Fibroblast of villous mesenchyme (primary cell): ENCODE results near the gene RPL22. TPM values are rescaled to one million over a fixed set of nuclear protein-coding genes. Genes with fewer than 3 reads are reported as not detected.

ENCODE experiments used
- DNase-seq: peaks from one replicate; pipeline ENCODE4 v3.0.0-alpha.2; 2010; ENCODE audit warnings: low read depth
- H3K4me3 ChIP-seq: 2 replicates; pipeline ENCODE4 v1.5.1; 2011; ENCODE audit warnings: low read depth, mild to moderate bottlenecking, low read length
- total RNA-seq: library from RNA; depleted of rRNA; stranded (reverse); fragments of >200 nt; gene quantifications from 2 replicates; pipeline ENCODE4 v1.2.3, GENCODE V29; 2012
- TF ChIP-seq, protein P1 (sequence below): IDR thresholded peaks from 2 replicates; pipeline ENCODE4 v1.5.1; 2012; ENCODE audit warnings: low read depth, mild to moderate bottlenecking, low read length; ENCODE audit not compliant: insufficient read depth

RPL22 gene
- total RNA-seq, 1 donor: 97.6 TPM

GRCh38 chr1:6185151-6185550, 14.2 kb downstream of the RPL22 start:
- TF ChIP-seq, protein P1, sequence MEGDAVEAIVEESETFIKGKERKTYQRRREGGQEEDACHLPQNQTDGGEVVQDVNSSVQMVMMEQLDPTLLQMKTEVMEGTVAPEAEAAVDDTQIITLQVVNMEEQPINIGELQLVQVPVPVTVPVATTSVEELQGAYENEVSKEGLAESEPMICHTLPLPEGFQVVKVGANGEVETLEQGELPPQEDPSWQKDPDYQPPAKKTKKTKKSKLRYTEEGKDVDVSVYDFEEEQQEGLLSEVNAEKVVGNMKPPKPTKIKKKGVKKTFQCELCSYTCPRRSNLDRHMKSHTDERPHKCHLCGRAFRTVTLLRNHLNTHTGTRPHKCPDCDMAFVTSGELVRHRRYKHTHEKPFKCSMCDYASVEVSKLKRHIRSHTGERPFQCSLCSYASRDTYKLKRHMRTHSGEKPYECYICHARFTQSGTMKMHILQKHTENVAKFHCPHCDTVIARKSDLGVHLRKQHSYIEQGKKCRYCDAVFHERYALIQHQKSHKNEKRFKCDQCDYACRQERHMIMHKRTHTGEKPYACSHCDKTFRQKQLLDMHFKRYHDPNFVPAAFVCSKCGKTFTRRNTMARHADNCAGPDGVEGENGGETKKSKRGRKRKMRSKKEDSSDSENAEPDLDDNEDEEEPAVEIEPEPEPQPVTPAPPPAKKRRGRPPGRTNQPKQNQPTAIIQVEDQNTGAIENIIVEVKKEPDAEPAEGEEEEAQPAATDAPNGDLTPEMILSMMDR: no peak
- peak; percentile 71 for DNase-seq

GRCh38 chr1:6184083-6184783, 15.2 kb downstream of the RPL22 start:
- no peak overlapping the region for H3K4me3 ChIP-seq
- TF ChIP-seq, protein P1: no peak
- no peak for DNase-seq

More at GRCh38 chr1:6185151-6185550, 14.2 kb downstream of the RPL22 start:
- no peak overlapping the region for H3K4me3 ChIP-seq

DNA sequence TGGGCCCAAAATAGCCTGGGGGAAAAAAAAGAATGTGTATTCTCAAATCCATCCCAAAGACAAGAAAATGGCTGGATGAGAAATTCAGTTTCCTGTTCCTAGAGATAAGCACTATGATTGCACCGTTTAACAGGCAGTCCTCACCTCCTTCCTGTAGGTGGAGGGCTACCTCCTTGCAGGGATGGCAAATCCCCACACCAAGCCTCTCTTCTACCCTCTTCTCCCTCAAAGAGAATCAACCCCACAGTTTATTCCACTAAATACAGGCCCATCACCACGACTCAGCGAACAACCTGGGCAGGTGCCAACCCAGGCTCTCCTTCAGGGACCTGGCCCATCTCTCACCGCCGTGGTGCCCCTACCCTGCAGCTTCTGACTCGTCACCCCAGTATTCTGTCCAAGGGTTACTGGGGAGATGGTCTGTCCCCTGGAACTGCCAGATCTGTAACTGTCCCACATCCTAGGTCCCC, 15.8 kb downstream of the RPL22 start:
- H3K4me3 ChIP-seq: no peak overlapping the region
- TF ChIP-seq, protein P1: no peak
- no peak for DNase-seq

- H3K4me3 ChIP-seq: no peak overlapping the region
- TF ChIP-seq, protein P1: no peak
- DNase-seq: no peak
Measured at GRCh38 chr1:6181347-6181770, 18.0 kb downstream of the RPL22 start.

DNA sequence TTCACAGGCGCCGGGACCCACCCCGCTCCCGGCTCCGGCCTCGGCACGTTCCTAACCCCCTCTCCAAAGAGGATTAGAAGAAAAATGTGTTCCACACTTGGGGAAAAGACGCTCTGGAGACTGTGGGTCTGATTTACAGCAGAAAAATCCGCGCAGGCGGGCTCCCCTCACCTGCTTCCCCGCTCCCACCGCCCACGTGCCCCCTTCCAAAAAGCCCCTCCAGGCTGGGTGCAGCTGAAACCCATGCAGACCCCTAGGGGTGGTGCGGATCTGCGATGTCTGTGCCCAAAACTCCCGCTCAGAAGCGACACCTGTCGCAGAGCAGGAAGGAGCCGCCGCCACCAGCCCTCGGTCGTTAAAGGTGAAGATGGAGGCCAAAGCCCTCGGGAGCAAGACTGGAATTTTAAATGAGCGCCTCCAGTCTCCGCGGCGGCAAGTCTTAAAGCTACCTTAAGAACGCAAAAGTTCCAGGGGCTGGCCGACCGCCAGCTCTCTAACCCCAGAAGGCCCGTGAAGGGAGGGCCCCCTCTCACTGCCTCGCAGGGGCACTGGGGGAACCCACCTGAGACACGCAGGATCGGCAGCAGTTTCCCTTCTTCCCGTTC, 18.6 kb downstream of the RPL22 start:
- no peak for DNase-seq

DNA sequence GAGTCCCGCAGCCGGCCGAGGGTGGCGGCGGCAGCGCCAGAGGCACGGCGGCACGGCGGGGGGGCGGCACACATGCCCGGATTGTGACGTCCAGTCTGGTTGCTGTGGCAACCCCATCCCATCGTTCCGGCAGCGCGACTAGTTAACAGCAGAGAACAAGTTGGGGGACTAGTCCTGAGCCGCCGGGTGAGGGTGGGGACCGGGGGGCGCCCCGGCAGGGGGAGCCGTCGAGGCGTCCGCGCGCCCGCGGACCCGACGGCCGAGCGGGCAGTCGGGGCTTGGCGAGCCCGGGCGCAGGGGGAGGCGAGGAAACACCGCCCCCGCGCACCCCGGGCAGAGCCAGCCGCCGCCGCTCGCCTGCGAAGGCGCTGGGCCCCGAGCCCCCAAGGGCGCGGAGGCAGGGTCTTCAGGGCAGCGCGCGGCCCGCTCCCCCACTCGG, 19.1 kb downstream of the RPL22 start, which contains the start of gene CHD5:
TSS of gene CHD5 (minus strand) at position 54 of the 439 bp plus-strand sequence. CDS start 298 bp downstream, outside the sequence.
- DNase-seq: no peak
- no peak within 1 kb of the TSS for H3K4me3 ChIP-seq
- TF ChIP-seq, protein P1: no peak

More for the DNA sequence above, 18.6 kb downstream of the RPL22 start:
- TF ChIP-seq, protein P1: no peak
- no peak overlapping the region for H3K4me3 ChIP-seq
